C4-2B (cell line): ENCODE measurements around the gene MVB12B.

ENCODE experiments used
- CTCF ChIP-seq: fragments of 450-650 bp; conservative IDR thresholded peaks from 2 replicates; pipeline ENCODE4 v1.5.1; 2017; ENCODE audit warnings: mild to moderate bottlenecking
- ZFX ChIP-seq: fragments of 450-650 bp; IDR thresholded peaks from 2 replicates; pipeline ENCODE4 v1.6.1; 2017

- TF ChIP-seq CTCF (no peak), ZFX (no peak)
These were observed 151.8 kb downstream of the MVB12B start for GRCh38 chr9:126478216-126478981.
